GM12892 (cell line): ENCODE measurements around the gene ADPRHL1.
A peak's percentile ranks its signal among the peaks of the same experiment; 100 is the strongest.
"Not testable (repeated sequence)": the region's sequence is repeated elsewhere in the genome, so short reads cannot be mapped to it uniquely, and the experiment has no call there.

Source experiments
- DNase-seq: peaks from one replicate; pipeline ENCODE4 v3.0.0; 2011; ENCODE audit not compliant: insufficient read length
- FAIRE-seq: peaks from 2 replicates; lab custom pipeline; 2011; peaks lifted over from hg19 to GRCh38; lab: Jason Lieb, UNC
- POLR2A ChIP-seq: IDR thresholded peaks from 2 replicates; pipeline ENCODE4 v1.6.1; 2011; ENCODE audit warnings: low read depth, low read length, control low read depth
- POLR2AphosphoS5 ChIP-seq: IDR thresholded peaks from 2 replicates; pipeline ENCODE4 v1.6.1; 2011; ENCODE audit warnings: low read depth, low read length, control low read depth
- TAF1 ChIP-seq: IDR thresholded peaks from 2 replicates; pipeline ENCODE4 v1.6.1; 2011; ENCODE audit warnings: low read depth, mild to moderate bottlenecking, control low read depth, low read length, borderline replicate concordance

ADPRHL1 gene

GRCh38 chr13:113400621-113401451 lies 52.5 kb downstream of the ADPRHL1 start:
- FAIRE-seq (no peak), DNase-seq (no peak)
- TF ChIP-seq POLR2A, result no peak
- TF ChIP-seq POLR2AphosphoS5, result no peak
- TF ChIP-seq TAF1, result no peak

- FAIRE-seq, result no peak
- no peak for DNase-seq
- no peak for TF ChIP-seq TAF1
- TF ChIP-seq POLR2AphosphoS5, result no peak
- no peak for TF ChIP-seq POLR2A
Observed at GRCh38 chr13:113399755-113400149, 53.5 kb downstream of the ADPRHL1 start.

GRCh38 chr13:113398963-113399754 lies 54.1 kb downstream of the ADPRHL1 start:
- FAIRE-seq (no peak), DNase-seq (no peak)
- no peak for TF ChIP-seq POLR2A
- TF ChIP-seq POLR2AphosphoS5, result no peak
- no peak for TF ChIP-seq TAF1

- no peak for TF ChIP-seq POLR2A
- no peak for TF ChIP-seq TAF1
- no peak for TF ChIP-seq POLR2AphosphoS5
- no peak for FAIRE-seq
- no peak for DNase-seq
Observed at GRCh38 chr13:113397608-113398425, 55.5 kb downstream of the ADPRHL1 start.

GRCh38 chr13:113394339-113394640 lies 59.0 kb downstream of the ADPRHL1 start:
- no peak for TF ChIP-seq POLR2A
- no peak for TF ChIP-seq TAF1
- no peak for TF ChIP-seq POLR2AphosphoS5
- FAIRE-seq (no peak), DNase-seq (no peak)

GRCh38 chr13:113393563-113394338 lies 59.5 kb downstream of the ADPRHL1 start:
- DNase-seq, result peak; percentile 93
- FAIRE-seq, result peak; percentile 66
- TF ChIP-seq TAF1 (no peak), POLR2A (no peak), POLR2AphosphoS5 (no peak)

GRCh38 chr13:113393226-113393562 lies 60.1 kb downstream of the ADPRHL1 start:
- no peak for FAIRE-seq

GRCh38 chr13:113390874-113391497 lies 62.3 kb downstream of the ADPRHL1 start:
- TF ChIP-seq POLR2A (no peak), TAF1 (no peak), POLR2AphosphoS5 (no peak)
- FAIRE-seq (no peak), DNase-seq (no peak)

More at GRCh38 chr13:113393226-113393562, 60.1 kb downstream of the ADPRHL1 start:
- no peak for DNase-seq
- no peak for TF ChIP-seq TAF1
- no peak for TF ChIP-seq POLR2AphosphoS5
- no peak for TF ChIP-seq POLR2A

GRCh38 chr13:113389586-113389985 lies 63.7 kb downstream of the ADPRHL1 start:
- FAIRE-seq, DNase-seq: not testable (repeated sequence)

GRCh38 chr13:113387396-113387795 lies 65.9 kb downstream of the ADPRHL1 start:
- DNase-seq (no peak), FAIRE-seq (no peak)
- TF ChIP-seq POLR2AphosphoS5 (no peak), TAF1 (no peak), POLR2A (no peak)
